GM12872 (cell line): Measurements from ENCODE around the gene SPEF1.

Experiments used
- CTCF ChIP-seq: IDR thresholded peaks from 3 replicates; pipeline ENCODE4 v1.5.1; 2011; ENCODE audit warnings: low read depth, mild to moderate bottlenecking, low read length, moderate library complexity; ENCODE audit not compliant: insufficient read depth

The SPEF1 gene

GRCh38 chr20:3764659-3765058, 16.6 kb downstream of the SPEF1 start:
- TF ChIP-seq CTCF = no peak

GRCh38 chr20:3763671-3764601, 17.3 kb downstream of the SPEF1 start:
- no peak for TF ChIP-seq CTCF

- TF ChIP-seq CTCF = no peak
Measured at GRCh38 chr20:3760655-3761348, 20.4 kb downstream of the SPEF1 start.

- no peak for TF ChIP-seq CTCF
Measured at GRCh38 chr20:3759884-3760283, 21.4 kb downstream of the SPEF1 start.

- no peak for TF ChIP-seq CTCF
Measured at GRCh38 chr20:3759316-3759823, 21.9 kb downstream of the SPEF1 start.

GRCh38 chr20:3758566-3758965, 22.7 kb downstream of the SPEF1 start:
- TF ChIP-seq CTCF = no peak

- no peak for TF ChIP-seq CTCF
Measured at GRCh38 chr20:3757268-3757667, 24.0 kb downstream of the SPEF1 start.
